IMR-90 (cell line): ENCODE measurements around the gene KCNK10. TPM values are rescaled to one million over a fixed set of nuclear protein-coding genes. Genes with fewer than 3 reads are reported as not detected.

Experiments used
- ATAC-seq: fragments of 200-7000 bp; cut with Tn5 transposase; 2 replicates; pipeline ENCODE4 v1.9.1; 2020; ENCODE audit warnings: low read depth, mild to moderate bottlenecking, moderate library complexity
- BruUV-seq: library from RNA; stranded (reverse); fragments of 400-500 nt; replicated peaks from 2 replicates; lab custom pipeline; 2021; lab: Mats Ljungman, UMichigan
- CTCF ChIA-PET: fragments of 300-600 bp; formaldehyde crosslinking; extraction: SDS; loops from one replicate; lab custom pipeline; 2021; ENCODE audit warnings: antibody characterized with exemption; lab: Yijun Ruan, JAX
- POLR2A ChIA-PET: fragments of 300-600 bp; sonication (Branson Sonifier 250); formaldehyde crosslinking; loops from one replicate; lab custom pipeline; 2022; ENCODE audit warnings: antibody characterized with exemption; ENCODE audit not compliant: unreplicated experiment; lab: Charles Lee
- DNase-seq: peaks from one replicate; pipeline ENCODE4 v3.0.0; 2013
- H2AFZ ChIP-seq: replicated peaks from 2 replicates; pipeline ENCODE3; 2013; ENCODE audit warnings: low read length, mild to moderate bottlenecking; ENCODE audit not compliant: poor library complexity
- H2AK5ac ChIP-seq: 2 replicates; pipeline ENCODE4 v1.6.1; 2013; ENCODE audit warnings: low read depth, low read length, inconsistent platforms
- H2AK9ac ChIP-seq: replicated peaks from 2 replicates; pipeline ENCODE3; 2013; ENCODE audit warnings: mild to moderate bottlenecking, low read depth, low read length, moderate library complexity; ENCODE audit not compliant: poor library complexity
- H2BK120ac ChIP-seq: 2 replicates; pipeline ENCODE4 v1.6.1; 2013; ENCODE audit warnings: low read depth, low read length, inconsistent platforms
- H2BK15ac ChIP-seq: 3 replicates; pipeline ENCODE4 v1.6.1; 2013; ENCODE audit warnings: low read depth, low read length, inconsistent platforms
- H2BK20ac ChIP-seq: 2 replicates; pipeline ENCODE4 v1.6.1; 2013; ENCODE audit warnings: low read depth, mild to moderate bottlenecking, inconsistent platforms, low read length, moderate library complexity
- H2BK5ac ChIP-seq: 2 replicates; pipeline ENCODE4 v1.6.1; 2013; ENCODE audit warnings: mild to moderate bottlenecking, low read depth, low read length, inconsistent platforms; ENCODE audit not compliant: poor library complexity, severe bottlenecking
- H3K14ac ChIP-seq: replicated peaks from 2 replicates; pipeline ENCODE4 v1.6.1; 2013; ENCODE audit warnings: low read depth, low read length, inconsistent platforms
- H3K18ac ChIP-seq: 2 replicates; pipeline ENCODE4 v1.6.1; 2013; ENCODE audit warnings: low read depth, low read length, control low read depth
- H3K23ac ChIP-seq: 2 replicates; pipeline ENCODE4 v1.6.1; 2013; ENCODE audit warnings: low read depth, low read length, inconsistent platforms
- H3K27ac ChIP-seq: 2 replicates; pipeline ENCODE4 v1.5.1; 2013; ENCODE audit warnings: mild to moderate bottlenecking, control low read depth, low read length; ENCODE audit not compliant: insufficient read depth
- H3K27me3 ChIP-seq: 2 replicates; pipeline ENCODE4 v1.6.1; 2013; ENCODE audit warnings: low read length; ENCODE audit not compliant: control insufficient read depth, insufficient read depth
- H3K36me3 ChIP-seq: 2 replicates; pipeline ENCODE4 v1.6.1; 2013; ENCODE audit warnings: low read length, mixed read lengths; ENCODE audit not compliant: control insufficient read depth, insufficient read depth
- H3K4ac ChIP-seq: 2 replicates; pipeline ENCODE4 v1.6.1; 2013; ENCODE audit warnings: low read depth, low read length, inconsistent platforms
- H3K4me1 ChIP-seq: 2 replicates; pipeline ENCODE4 v1.6.1; 2013; ENCODE audit warnings: low read length, mixed read lengths; ENCODE audit not compliant: control insufficient read depth, insufficient read depth
- H3K4me2 ChIP-seq: 2 replicates; pipeline ENCODE4 v1.6.1; 2013; ENCODE audit warnings: low read depth, mild to moderate bottlenecking, control low read depth, low read length, moderate library complexity
- H3K4me3 ChIP-seq: 2 replicates; pipeline ENCODE4 v1.5.1; 2013; ENCODE audit warnings: low read depth, mild to moderate bottlenecking, control low read depth, low read length, moderate library complexity; ENCODE audit not compliant: insufficient read depth
- H3K56ac ChIP-seq: 2 replicates; pipeline ENCODE4 v1.6.1; 2013; ENCODE audit warnings: low read length, inconsistent platforms; ENCODE audit not compliant: insufficient read depth; ENCODE audit errors: extremely low read depth
- H3K79me1 ChIP-seq, 2 experiments: 2 replicates each; pipeline ENCODE4 v1.6.1; 2013; ENCODE audit warnings: low read length in 2 of 2, inconsistent platforms in 1 of 2, low read depth in 1 of 2
- H3K9ac ChIP-seq: 2 replicates; pipeline ENCODE4 v1.6.1; 2013; ENCODE audit warnings: low read depth, low read length, control low read depth
- H3K9me1 ChIP-seq: 2 replicates; pipeline ENCODE4 v1.6.1; 2013; ENCODE audit warnings: low read length, inconsistent platforms; ENCODE audit not compliant: insufficient read depth
- H3K9me3 ChIP-seq: 2 replicates; pipeline ENCODE4 v1.6.1; 2013; ENCODE audit warnings: low read length; ENCODE audit not compliant: control insufficient read depth, insufficient read depth
- H4K20me1 ChIP-seq: 2 replicates; pipeline ENCODE4 v1.6.1; 2013; ENCODE audit warnings: low read length, inconsistent platforms; ENCODE audit not compliant: insufficient read depth
- H4K5ac ChIP-seq: 2 replicates; pipeline ENCODE4 v1.6.1; 2013; ENCODE audit warnings: mild to moderate bottlenecking, low read depth, low read length, control low read depth
- H4K8ac ChIP-seq, 2 experiments: 2 replicates each; pipeline ENCODE4 v1.6.1; 2013; ENCODE audit warnings: low read depth in 2 of 2, low read length in 2 of 2, control low read depth in 1 of 2, inconsistent platforms in 1 of 2
- H4K91ac ChIP-seq: 2 replicates; pipeline ENCODE4 v1.6.1; 2013; ENCODE audit warnings: low read depth, low read length, inconsistent platforms; ENCODE audit not compliant: insufficient read depth
- BHLHE40 ChIP-seq: fragments of 150-350 bp; IDR thresholded peaks from 2 replicates; pipeline ENCODE4 v1.6.1; 2016; ENCODE audit warnings: mild to moderate bottlenecking, low read depth, low read length
- CEBPB ChIP-seq: IDR thresholded peaks from 2 replicates; pipeline ENCODE4 v1.6.1; 2012; ENCODE audit warnings: low read depth, low read length, improper control_type of control experiment
- CHD1 ChIP-seq: IDR thresholded peaks from 2 replicates; pipeline ENCODE4 v1.6.1; 2012; ENCODE audit warnings: low read depth, low read length, improper control_type of control experiment
- CTCF ChIP-seq: conservative IDR thresholded peaks from 2 replicates; pipeline ENCODE4 v1.5.1; 2012; ENCODE audit warnings: mild to moderate bottlenecking, low read depth, low read length, improper control_type of control experiment
- ELK1 ChIP-seq: fragments of 150-350 bp; IDR thresholded peaks from 2 replicates; pipeline ENCODE4 v1.6.1; 2016; ENCODE audit warnings: low read depth, mild to moderate bottlenecking, low read length, moderate library complexity, borderline replicate concordance
- FOS ChIP-seq: fragments of 150-350 bp; IDR thresholded peaks from 2 replicates; pipeline ENCODE4 v1.6.1; 2016; ENCODE audit warnings: low read depth, low read length
- MAFK ChIP-seq: IDR thresholded peaks from 2 replicates; pipeline ENCODE4 v1.6.1; 2012; ENCODE audit warnings: low read depth, low read length, improper control_type of control experiment
- MAZ ChIP-seq: IDR thresholded peaks from 2 replicates; pipeline ENCODE4 v1.6.1; 2012; ENCODE audit warnings: low read depth, mild to moderate bottlenecking, low read length, improper control_type of control experiment, moderate library complexity, borderline replicate concordance
- MXI1 ChIP-seq: IDR thresholded peaks from 2 replicates; pipeline ENCODE4 v1.6.1; 2012; ENCODE audit warnings: low read depth, mild to moderate bottlenecking, low read length, moderate library complexity, borderline replicate concordance
- NFE2L2 ChIP-seq: fragments of 150-350 bp; IDR thresholded peaks from 2 replicates; pipeline ENCODE4 v1.6.1; 2016; ENCODE audit warnings: low read depth, mild to moderate bottlenecking, low read length
- POLR2A ChIP-seq: IDR thresholded peaks from 2 replicates; pipeline ENCODE4 v1.6.1; 2012; ENCODE audit warnings: mild to moderate bottlenecking, low read depth, low read length
- RAD21 ChIP-seq: IDR thresholded peaks from 2 replicates; pipeline ENCODE4 v1.6.1; 2012; ENCODE audit warnings: low read length, improper control_type of control experiment
- RCOR1 ChIP-seq: IDR thresholded peaks from 2 replicates; pipeline ENCODE4 v1.6.1; 2012; ENCODE audit warnings: mild to moderate bottlenecking, low read length, improper control_type of control experiment; ENCODE audit not compliant: insufficient replicate concordance
- RFX5 ChIP-seq: IDR thresholded peaks from 2 replicates; pipeline ENCODE4 v1.8.0; 2012; ENCODE audit warnings: low read depth, mild to moderate bottlenecking, low read length, moderate library complexity
- SMC3 ChIP-seq: fragments of 150-350 bp; IDR thresholded peaks from 2 replicates; pipeline ENCODE4 v1.6.1; 2016; ENCODE audit warnings: low read depth, mild to moderate bottlenecking, antibody characterized with exemption, low read length, moderate library complexity
- USF2 ChIP-seq: fragments of 150-350 bp; IDR thresholded peaks from 2 replicates; pipeline ENCODE4 v1.6.1; 2017; ENCODE audit warnings: mild to moderate bottlenecking, antibody characterized with exemption, low read length, low read depth
- WGBS, 2 experiments: methylation state at CpG; one replicate each; pipeline versions ENCODE4 v1.1.5 to v1.1.7; 2013; ENCODE audit warnings: missing lambda C conversion rate in 2 of 2; ENCODE audit not compliant: insufficient read length in 1 of 2; ENCODE audit errors: extremely low coverage in 2 of 2; 5-methylcytosine and 5-hydroxymethylcytosine counted together
- dilution Hi-C: fragments of 300-500 bp; cut with HindIII; formaldehyde crosslinking; loops from one replicate; pipeline ENCODE4 v1.14.3; 2018; ENCODE audit warnings: low sequenced_read_pairs; ENCODE audit not compliant: unreplicated experiment
- in situ Hi-C: fragments of 300-500 bp; cut with MboI; formaldehyde crosslinking; loops from 3 replicates; pipeline ENCODE4 v1.14.3; 2019; ENCODE audit warnings: low sequenced_read_pairs, inconsistent platforms, mixed read lengths
- intact Hi-C: fragments of 100-400 bp; cut with micrococcal nuclease; formaldehyde crosslinking; loops from 2 replicates; pipeline ENCODE4 v1.10.0; 2022
- polyA plus RNA-seq, 3 experiments: library from polyadenylated mRNA; depleted of rRNA; stranded (reverse); fragments of >200 nt; gene quantifications; 2 replicates each; pipeline ENCODE4 v1.2.3, GENCODE V29; 2012; ENCODE audit warnings: low replicate concordance in 1 of 3
- total RNA-seq: library from RNA; depleted of rRNA; stranded (reverse); fragments of >200 nt; gene quantifications from 2 replicates; pipeline ENCODE4 v1.2.3, GENCODE V29; 2012

KCNK10 gene
- total and polyA plus RNA-seq, 2 of the 4 experiments (the other 2 are of a cell fraction), result not detected

- Histone ChIP-seq H2AK9ac (no peak overlapping the region), H3K23ac (no peak overlapping the region), H2AFZ (no peak overlapping the region), H4K5ac (no peak overlapping the region), H3K36me3 (no peaks in the 10 kb centered on the region), H4K91ac (no peak overlapping the region), H3K4me1 (no peaks in the 10 kb centered on the region), H4K8ac (no peak overlapping the region), H3K14ac (no peak overlapping the region), H2BK20ac (no peak overlapping the region), H3K9me1 (no peaks in the 10 kb centered on the region), H3K4ac (no peak overlapping the region), H2BK15ac (no peak overlapping the region), H3K56ac (no peak overlapping the region), H4K20me1 (no peaks in the 10 kb centered on the region), H3K9ac (no peak overlapping the region), H2BK120ac (no peak overlapping the region), H3K27me3 (no peaks in the 10 kb centered on the region), H2BK5ac (no peak overlapping the region), H2AK5ac (no peak overlapping the region), H3K9me3 (no peaks in the 10 kb centered on the region), H3K4me2 (no peak overlapping the region), H3K79me1 (no peaks in the 10 kb centered on the region), H3K18ac (no peak overlapping the region), H3K27ac (no peak overlapping the region), H3K4me3 (no peak overlapping the region)
- in situ Hi-C loops, result no loop called here
- no TSS peak for BruUV-seq
- CTCF ChIA-PET, result no interaction called here
- intact Hi-C loops, result no loop called here
- ATAC-seq (no peak), DNase-seq (no peak)
- POLR2A ChIA-PET, result no interaction called here
- no peak for TF ChIP-seq MAZ
- TF ChIP-seq RAD21, result no peak
- no peak for TF ChIP-seq MAFK
- no peak for TF ChIP-seq MXI1
- no peak for TF ChIP-seq CEBPB
- TF ChIP-seq CTCF, result no peak
- TF ChIP-seq USF2, result no peak
- no peak for TF ChIP-seq NFE2L2
- TF ChIP-seq RFX5, result no peak
- no peak for TF ChIP-seq CHD1
- no peak for TF ChIP-seq SMC3
- TF ChIP-seq POLR2A, result no peak
- no peak for TF ChIP-seq RCOR1
- no peak for TF ChIP-seq ELK1
- TF ChIP-seq FOS, result no peak
- TF ChIP-seq BHLHE40, result no peak
- dilution Hi-C loops, result no loop called here
- WGBS, 2 experiments, result 14% methylated on average over 4 of the region's 5 CpGs; no CpG with 5 or more reads in 1 of the 2 experiments
Observed at GRCh38 chr14:88181072-88181471, 142.0 kb downstream of the KCNK10 start.
